Cortex of kidney (tissue), 1 donor: ENCODE measurements around the gene LARP4B.

Experiments
- DNase-seq: peaks from one replicate; lab custom pipeline; 2025; lab: John Stamatoyannopoulos, UW

Gene LARP4B

DNA sequence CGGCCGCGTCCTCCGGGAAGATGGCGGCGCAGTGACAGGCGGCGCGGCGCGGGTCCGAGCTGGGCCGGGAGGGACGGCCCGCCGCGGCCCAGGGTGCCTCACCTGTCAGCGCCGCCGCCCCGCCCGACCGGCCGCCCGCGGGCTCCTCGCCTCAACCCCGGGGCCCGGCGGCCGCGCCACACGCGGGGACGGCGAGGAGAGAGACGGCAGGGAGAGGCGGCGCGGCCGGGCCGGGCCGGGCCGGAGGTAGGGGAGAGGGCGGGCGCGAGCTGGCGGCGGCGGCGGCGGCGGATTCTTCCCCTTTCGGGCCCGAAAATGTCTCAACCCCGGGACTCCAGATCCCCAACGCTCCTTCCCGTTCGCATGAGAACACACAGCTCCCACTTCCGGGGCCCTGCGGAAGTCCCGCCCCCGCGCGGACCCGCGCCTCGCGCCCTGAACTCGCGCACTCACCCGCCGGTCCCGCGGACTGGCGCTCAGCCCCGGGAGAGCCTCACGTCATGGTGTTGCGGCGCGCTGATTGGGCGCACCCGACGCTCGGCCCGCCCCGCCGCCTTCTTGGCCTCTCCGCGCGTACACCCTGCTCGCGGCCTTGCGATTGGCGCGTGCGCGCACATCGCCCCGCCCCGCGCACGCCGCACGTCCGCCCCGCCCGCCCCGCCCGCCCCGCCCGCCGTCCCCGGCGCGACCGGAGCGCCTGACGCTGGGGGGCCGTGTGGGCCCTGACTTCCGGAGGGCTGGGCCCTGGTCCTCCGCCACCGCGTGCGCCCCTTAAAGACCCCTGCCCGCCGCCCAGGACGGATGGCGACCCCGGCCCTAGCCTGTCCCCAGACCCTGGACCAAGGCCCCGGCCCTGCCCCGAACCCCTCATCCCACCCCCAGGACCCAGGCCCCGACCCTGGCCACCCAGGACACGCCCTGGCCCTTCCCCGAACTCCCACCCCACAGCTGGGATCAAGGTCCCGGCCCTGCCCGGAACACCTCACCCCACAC lies at the start of gene LARP4B:
Gene LARP4B (minus strand): TSS at position 380 of the 993 bp plus-strand sequence. CDS start 45,984 bp downstream, outside the sequence.
- peak; percentile 71 for DNase-seq

DNA sequence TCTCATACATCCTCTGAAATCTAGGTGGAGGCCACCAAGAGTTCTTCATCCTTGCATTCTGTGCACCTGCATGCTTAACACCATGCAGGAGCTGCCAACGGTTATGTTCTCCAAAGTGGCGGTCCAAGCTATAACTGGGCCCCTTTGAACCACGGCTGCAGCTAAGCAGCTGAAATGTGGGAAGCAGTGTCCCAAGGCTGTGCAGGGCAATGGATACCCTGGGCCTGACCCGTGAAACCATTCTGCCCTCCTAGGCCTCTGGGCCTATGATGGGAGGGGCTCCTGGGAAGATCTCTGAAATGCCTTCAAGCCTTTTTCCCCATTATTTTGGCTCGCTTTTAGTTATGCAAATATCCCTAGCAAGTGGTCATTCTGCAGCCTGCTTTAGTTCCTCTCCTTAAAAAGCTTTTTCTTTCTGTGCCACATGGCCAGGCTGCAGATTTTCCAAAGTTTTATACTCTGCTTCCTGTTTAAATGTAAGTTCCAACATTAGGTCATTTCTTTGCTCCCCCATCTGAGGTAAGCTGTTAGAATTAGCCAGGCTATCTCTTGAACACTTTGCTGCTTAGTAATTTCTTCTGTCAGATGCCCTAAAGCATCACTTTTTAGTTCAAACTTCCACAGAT lies 49.1 kb upstream of the LARP4B start:
- no peak for DNase-seq

DNA sequence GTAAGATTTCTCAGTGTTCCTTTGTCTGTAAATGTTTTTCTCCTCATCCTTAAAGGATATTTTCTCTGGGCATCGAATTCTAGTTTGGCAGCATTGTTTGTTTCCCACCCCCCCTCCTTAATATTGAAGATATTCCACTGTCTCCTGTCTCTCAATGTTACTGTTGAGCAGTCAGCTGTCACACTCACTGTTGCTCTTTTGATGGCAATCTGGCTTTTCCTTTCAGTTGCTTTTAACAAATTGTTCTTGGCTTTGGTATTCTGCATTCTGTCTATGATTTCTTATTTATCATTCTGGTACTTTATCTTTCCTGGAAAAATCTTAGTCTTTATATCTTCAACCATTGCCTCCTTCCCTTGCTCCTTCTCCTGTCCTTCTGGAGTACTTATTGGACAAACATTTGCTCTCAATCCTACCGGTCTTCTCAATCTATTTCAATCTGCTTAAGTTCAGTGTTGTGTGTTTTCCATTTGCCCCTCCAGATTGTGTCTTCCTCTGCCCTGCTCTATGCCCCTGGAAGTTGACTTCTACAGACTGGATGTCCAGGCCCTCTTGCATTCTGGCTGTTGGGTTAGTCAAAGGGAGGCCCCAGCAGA lies 47.4 kb upstream of the LARP4B start:
- DNase-seq, result no peak

DNA sequence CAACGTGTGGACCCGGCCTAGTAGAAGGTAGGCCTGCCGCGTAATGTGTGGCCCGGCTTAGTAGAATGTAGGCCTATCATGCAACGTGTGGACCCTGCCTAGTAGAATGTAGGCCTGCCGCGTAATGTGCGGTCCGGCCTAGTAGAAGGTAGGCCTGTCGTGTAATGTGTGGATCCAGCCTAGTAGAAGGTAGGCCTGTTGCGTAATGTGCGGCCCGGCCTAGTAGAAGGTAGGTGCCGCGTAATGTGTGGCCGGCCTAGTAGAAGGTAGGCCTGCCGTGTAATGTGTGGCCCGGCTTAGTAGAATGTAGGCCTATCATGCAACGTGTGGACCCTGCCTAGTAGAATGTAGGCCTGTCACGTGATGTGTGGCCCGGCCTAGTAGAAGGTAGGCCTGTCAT lies 44.8 kb upstream of the LARP4B start:
- DNase-seq, result no peak

DNA sequence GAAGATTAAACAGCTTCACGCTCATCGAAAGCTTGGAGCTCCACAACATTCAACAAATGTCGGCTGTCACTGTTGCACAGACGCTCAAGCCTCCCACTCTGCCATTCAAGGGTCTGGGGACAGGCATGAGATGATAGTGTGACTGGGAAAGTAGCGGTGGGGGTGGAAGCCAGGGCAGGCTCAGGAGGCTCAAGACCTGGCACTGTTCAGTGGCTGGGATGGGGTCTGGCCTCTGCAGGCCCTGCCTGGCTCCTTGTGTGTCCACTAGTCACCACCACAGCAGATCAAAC lies 43.2 kb upstream of the LARP4B start:
- DNase-seq, result no peak

DNA sequence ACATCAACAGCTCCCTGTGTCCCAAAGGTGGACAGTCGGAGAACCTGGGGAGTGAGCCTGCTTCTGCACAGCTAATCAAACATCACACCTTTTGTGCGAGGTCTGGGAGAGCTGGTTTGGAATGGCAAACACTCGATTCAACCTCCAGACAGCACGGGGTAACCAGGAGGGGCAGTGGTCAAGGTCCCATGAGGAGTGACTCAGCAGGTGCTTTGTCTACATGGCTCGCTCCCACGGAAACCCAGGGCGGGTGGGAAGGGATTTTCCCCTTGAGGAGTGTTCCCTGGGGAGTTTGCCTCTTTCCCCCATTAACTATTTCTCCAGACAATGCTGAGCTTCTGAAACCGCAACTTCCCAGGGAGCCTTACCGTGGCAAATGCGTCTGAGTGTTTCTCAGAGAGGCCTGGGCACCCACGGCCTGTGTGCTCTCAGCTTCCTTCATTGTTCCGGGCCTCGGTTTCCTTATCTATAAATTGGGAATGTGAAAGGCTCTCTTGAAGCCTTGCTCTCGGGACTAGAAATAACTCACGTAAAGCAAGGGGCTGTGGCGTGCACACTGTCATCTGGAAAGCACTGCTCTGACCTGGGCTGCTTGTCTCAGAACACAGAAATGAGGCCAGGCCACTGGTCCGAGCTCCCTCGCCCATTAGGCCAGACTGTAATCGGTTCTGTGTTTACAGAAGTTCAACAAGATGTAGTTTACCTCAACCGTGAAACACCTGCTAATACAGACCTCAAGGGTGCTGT lies 42.7 kb upstream of the LARP4B start:
- DNase-seq, result no peak

DNA sequence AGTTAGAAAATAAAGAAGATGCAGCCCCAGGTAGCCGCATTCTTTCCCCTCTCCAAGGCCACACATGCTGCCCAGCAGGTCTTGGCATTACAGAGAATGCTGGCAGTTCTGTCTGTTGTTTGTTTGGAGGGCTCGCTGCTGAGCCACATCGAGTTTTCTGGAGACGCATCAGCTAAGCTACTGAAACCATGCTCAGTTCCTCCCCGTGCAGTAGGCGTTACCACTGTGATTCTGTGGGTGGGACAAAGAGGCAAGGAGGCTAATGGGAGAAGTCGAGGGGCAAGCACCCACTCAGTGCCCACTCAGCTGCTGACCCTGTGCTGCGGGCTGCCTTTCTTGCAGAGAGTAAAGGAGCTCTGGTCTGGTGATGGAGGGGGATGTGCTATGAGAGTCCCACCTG lies 41.3 kb upstream of the LARP4B start:
- no peak for DNase-seq

DNA sequence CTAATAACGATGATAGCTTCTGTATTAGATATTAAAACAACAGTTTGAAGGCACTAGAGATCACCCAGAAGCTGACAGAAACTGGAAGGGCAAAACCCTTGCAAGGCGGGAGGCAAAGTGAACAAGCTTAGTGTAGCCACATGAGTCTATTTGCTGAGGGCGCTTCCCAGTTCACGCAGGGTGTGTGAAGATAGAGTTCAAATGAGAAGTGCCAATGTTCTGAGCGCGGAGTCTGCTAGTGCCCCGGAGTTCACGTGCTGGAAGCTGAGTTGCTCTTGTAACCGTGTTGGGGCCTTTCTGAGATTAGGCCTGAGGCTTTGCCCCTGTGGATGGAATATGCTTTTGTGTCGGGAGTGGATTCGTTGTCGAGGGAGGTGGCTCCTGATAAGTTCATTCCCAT lies 40.1 kb upstream of the LARP4B start:
- DNase-seq, result no peak

DNA sequence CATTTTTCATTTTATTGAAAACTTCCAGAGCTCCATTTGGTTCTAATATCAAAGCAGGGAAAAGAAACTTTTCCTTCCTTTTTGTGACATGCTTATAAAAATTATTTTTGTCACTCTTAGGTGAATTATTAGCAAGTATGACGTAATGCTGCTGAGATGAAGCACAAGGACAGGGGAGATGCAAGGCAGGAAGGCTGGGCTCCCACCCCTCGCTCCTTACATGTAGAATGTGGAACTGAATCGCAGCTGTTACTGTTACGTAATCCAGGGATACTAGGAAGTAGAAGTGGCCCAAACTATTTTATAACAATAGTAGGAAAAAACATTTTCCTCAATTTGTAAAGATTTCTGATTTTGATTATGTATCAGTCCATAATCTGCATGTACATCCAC lies 39.6 kb upstream of the LARP4B start:
- DNase-seq, result no peak

DNA sequence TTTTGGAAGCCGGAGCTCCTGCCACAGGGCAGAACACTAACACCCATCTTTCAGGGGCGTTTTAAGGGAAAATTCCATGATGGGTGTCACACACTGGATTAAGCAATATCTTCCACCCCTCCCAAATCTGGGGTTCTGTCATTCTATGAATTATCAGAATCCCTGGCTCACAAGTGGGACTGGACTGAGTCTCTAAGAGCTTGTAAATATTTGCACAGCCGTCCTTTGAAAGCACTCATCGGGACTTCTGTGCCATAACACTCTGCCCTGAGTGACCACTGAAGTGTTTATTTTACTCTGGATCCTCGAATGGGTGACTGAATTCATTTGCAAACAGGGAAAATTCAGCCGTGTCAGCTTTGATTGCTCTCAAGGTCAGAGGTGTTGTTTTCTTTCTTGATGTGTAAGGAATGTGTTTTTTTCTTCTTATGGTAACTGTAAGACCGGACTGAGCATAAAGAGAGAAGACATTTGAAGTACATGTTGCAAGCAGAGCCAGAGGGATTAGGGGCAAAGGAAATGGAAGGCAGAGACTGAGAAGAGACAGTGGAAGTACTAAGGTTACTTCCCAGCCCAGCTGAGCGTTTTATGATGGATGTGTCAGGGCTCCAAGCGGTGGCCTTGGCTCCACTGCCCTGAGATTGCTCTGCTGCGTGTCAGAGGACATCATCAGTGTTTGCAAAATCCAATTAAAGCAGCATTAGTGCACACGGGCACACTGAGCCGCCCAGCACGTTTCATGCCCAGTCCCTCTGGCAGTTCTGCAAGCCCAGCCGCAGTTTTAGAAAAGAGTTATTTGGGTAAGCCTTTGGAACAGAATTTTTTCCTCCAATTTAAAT lies 39.0 kb upstream of the LARP4B start:
- DNase-seq, result no peak

DNA sequence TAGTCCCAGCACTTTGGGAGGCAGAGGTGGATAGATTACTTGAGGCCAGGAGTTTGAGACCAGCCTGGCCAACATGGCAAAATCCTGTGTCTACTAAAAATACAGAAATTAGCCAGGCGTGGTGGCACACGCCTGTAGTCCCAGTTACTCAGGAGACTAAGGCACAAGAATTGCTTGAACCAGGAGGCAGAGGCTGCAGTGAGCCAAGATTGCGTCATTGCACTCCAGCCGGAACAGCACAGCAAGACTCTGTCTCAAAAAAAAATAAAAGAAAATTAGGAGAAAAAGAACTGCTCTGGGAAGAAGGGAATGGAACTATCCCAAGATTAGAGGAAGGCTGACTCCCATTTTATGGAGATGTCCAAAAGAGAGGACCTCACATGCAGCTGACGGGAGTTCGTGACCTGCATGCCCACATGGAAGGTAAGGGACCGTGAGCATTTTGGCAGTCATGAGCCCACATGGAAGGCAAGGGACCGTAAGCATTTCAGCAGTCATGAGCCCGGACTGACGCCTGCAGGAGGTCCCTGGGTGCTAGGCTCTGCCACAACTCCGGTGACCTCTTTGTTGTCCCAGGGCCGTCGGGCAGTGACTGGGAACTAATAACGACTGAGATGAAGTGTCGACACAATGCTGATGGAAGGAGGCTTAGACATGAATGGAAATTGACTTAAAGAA lies 38.1 kb upstream of the LARP4B start:
- DNase-seq, result no peak

DNA sequence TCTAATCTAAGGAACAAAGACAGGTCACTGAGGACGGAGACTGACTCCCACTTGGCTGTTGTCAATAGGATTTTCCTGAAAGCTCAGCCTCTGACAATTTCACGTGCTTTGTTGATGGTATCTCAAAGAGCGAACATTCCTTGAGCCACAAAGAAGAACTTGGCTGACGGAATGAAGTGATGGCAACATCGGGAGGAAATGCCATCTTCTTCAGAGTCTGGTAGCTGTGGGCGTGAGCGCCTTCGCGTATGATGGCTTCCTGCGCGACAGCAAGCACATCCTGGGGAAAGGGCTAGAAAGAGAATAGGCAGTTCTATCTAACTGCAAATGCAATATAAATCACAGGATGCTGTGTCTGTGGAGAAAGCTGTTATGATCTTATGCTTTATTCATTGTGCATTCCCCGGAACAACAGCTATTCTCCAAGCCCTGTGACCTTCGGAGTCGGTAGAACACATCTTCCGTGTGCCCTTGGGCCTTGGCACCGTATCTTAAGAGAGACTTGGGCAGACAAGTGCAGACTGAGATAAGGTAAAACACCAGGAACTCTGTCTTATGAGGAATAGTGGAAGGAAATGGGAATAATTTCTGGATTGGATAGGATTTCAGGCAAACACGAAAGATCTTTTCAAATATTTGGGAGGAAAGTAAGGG lies 37.2 kb upstream of the LARP4B start:
- DNase-seq, result no peak

DNA sequence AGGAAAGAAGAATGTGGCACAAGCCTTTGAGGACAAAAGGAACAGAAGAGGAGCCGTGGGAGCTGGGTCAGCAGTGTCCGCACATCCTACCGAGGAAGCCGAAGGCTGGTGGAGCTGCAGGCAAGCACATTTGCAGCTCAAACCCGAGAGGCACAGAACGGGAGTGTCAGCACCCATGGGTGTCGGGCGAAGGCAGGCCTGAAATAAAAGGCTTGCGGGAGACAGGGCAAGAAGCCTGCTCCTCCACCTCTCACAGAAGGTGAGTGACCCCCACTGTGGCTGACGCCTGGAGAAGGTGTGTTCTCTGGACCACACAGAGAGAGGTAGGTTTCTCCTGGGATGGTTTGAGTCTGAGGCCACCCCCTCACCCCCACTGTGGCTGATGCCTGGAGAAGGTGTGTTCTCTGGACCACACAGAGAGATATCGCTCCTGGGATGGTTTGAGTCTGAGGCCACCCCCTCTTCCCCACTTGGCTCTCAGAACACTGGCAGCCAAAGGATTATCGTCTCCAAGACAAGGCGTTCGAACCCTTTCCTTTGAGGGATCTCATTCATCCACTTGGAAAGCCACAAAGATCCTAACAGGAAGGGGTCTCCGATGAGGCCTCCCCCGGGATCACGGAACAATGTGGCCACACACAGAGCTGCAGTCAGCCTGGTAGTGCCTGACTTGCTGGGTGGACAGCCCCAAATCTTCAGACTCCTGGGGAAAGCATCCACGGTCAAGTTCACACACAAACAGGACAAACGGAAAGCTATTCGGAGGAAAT lies 35.1 kb upstream of the LARP4B start:
- no peak for DNase-seq

DNA sequence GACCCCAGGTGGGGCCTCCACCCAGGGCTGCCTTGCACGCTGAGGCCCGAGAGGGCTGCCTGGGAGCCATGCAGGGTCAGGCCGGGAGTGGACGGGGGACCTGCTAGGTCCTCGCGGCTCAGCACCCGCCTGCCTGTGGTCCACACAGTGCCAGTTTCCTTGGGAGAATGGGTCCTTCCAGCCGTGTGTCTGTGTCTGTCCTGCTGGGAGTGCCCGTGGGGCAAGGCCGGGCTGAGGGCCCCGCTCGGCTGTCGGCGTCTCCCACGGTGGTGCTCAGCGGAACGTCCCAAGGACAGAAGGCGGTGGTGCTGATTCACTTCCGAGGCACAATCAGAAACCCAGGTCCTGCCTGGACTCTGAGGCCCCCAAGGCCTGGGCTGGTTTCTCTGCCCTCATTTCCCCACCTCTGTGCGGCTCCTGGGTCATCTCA lies 33.5 kb upstream of the LARP4B start:
- no peak for DNase-seq

DNA sequence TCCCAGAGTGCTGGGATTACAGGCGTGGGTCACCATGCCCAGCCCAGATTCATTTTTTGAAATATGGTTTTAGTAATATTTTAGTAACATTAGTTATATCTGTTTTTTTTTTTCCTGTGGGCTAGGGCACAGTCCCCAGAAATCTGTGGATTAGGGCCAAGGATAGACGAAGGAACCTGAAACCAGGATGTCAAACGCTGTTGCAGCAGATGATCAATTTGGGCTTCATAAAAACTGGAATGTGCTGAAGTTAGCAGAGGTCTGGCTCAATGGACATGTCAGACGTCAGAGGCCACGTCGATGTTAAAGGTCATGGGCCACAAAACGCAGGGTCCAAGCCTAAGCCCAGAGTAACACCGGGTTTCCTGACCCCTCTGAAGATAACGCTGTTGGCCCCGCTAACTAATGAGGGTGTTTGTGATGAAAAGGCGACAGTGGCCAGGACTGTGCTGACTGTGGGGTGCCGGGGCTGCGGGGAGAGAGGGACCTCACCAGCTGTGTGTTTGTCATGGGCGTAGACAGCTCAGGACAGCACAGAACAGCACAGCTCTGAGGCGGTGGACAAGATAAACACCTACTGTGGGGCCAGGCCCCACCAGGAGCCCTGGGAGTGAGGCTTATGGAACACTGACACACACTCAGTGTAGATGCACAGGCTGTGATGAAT lies 32.9 kb upstream of the LARP4B start:
- DNase-seq, result no peak

DNA sequence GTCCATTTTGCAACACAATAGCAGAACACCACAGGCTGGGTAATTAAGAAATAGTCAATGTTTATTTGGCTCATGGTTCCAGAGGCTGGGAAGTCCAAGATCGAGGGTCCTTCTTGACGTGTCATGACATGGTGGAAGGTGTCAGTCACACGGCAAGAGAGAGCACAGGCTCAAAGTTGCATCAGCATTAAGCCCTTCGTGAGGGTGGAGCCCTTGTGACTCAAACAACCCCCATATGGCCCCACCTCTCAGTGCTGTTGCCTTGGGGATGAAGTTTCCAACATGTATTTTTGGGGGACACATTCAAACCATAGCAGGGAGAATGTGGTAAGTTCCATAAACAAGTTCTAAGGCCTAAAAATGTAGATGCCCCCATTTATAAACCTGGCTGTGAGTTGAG lies 32.1 kb upstream of the LARP4B start:
- no peak for DNase-seq

DNA sequence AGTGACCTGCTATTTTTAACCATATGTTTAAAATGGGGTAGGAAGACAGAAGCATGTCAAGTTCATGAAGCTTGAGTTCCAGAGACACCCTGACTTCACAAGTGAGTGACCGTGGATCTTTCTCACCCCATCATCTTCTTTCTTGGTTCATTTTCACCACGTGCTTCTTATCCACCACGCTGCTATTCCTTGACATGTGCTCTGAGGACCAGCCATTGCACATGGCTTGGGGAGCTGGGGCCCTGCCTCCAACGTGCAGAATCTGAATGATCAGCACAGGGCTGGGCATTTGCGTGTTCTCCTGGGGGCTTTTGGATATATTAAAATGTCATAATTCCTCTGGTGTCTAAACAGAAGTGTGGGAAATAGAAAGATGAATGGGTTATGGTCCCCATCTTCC lies 31.7 kb upstream of the LARP4B start:
- DNase-seq, result no peak

DNA sequence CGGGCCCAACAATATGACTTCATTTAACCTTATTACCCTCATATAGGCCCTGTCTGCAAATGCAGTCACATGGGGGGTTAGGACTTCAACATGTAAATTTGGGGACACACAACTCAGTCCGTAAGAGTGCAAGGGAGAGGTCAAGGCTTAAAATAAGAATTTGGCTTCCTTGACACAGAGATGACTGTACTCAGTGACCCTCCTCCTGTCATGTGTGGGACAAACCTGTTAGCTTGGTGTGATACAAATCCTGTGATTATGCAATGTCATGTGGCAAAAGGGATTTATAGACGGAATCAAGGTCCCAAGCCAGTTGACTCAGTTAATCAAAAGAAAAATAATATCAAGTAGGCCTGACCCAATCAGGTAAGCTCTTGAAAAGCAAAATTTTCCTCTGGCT lies 30.8 kb upstream of the LARP4B start:
- no peak for DNase-seq

DNA sequence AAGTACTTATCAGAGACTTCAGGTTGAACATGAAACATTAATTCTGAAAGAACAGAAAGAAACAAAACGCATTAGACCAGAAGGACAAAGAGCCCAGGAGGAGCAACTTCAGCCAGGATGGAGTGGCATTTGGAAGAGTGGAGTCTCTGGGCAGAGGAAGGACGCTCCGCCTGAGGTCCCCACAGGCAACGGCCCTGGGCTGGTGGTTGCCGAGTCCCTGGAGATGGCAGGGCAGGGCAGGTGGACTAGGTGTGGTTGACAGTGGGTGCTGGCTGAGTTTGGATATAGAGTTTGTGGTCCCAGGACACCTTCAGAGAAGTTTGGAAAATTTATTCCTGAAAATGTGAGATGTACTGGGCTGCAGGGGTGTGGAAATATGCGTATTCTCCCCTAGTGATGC lies 27.4 kb upstream of the LARP4B start:
- no peak for DNase-seq
